Activated effector memory CD4-positive, alpha-beta T cell treated with anti-CD3 and anti-CD28 coated beads, Interleukin-2, amount 50 U/mL, for 16 hours (primary cell): ENCODE data around the gene MYOZ2.

Experiments
- DNase-seq: peaks from one replicate; pipeline ENCODE4 v3.0.0-alpha.2; 2020

Gene MYOZ2

DNA sequence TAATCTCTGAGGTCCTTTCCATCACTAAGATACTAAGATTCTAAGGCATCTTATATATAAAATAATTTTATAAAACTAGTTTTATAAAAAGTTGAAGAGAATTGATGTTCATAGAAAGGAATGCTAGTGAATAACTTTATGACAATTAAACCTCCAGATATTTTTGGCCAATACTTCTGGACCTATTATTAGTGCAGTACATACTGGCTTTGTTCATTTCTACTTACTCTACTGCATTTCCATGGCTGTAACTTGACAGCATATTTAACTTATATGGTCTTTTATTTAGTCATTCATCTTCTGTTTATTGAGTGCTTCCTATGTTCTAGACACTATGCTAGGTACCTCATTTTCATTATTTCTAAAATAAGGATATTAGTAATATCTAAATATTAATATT, 70.1 kb downstream of the MYOZ2 start:
- DNase-seq = no peak

DNA sequence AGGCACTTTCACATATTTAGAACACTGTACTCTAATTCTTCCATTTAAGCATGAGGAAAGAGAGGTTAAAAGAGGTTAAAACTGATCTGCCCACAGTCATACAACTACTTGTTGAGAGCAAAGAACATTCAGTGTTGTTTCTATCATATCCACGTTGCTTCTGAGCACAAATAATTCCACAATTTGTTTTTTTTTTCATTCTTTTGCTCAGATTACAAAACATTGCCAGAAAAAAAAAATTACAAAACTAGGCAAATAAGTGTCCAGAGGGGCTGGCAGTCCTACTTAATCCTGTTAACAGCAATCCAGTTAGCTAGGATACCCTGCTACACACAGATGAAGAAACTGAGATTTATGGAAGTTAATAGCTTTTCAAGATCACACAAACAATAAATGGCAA, 70.5 kb downstream of the MYOZ2 start:
- DNase-seq = no peak

DNA sequence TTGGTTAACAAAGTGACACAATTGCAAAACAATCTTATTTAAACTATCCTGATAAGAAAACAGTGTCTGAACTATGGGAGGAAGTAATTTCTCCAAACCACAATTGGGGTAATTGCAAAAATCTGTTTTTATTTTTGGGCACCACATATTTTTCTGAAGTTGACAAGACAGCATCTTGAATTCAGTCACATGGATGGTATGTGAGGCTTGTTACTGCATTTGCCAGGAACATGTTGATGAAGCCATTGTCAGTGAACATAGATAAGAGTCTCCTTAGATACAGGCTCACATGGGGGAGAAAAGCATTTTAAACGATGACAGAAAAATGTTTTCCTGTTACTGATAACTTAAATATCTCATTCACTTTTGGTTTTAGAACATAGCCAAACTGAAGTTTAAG, 71.4 kb downstream of the MYOZ2 start:
- no peak for DNase-seq

DNA sequence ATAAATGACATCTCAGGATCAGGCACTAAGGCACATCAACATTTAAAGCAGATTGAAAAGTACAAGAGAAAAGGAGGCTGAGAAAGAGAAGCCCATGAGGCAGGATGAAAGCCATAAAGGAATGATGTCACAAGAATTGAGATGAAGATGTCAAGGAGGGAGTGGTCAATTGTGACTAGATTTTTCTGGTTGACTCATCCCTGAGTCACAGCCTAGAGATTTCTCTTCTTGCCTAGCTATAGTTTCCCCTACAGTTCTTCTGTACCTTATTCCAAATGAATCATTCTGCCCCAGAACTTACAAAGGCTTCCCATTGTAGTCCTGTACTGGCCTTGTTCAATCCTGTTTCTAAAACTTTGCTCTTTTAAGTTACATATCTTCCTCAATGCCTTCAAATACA, 73.4 kb downstream of the MYOZ2 start:
- no peak for DNase-seq

DNA sequence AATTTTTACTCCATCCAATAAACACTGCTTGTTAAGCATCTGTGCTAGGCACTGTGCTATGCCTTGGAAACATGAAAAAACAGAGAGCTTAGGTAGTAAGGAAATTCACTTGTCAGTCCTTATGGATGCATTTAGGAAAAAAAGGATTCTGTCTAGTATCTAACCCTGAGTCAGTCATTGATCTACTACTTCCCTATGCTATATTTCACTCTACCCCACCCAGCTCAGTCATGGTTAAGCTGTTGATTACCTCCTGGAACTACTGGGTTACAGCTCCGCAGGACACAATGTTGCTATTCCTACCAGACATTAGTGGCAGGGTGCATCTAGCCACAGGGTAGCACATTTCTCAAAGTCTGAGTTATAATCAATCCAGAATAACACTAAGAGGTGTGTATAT, 74.0 kb downstream of the MYOZ2 start:
- no peak for DNase-seq

DNA sequence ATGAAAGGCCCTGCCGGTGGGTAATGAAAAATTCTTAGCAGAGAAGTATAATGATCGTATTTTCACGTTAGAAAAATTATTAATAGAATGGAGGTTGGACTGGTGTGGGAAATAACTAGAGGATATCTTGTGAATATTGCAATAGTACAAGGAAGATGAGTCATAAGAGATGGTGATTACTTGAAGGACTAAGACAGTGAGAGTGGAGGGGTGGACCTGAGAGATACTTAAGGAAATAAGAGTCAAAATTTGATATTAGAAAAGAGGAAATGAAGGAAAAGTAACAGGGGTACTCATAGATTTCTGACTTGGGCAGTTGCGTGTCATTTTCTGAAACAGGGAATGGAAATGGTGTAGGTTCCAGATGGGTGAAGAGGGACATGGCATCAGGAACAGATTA, 75.1 kb downstream of the MYOZ2 start:
- DNase-seq = no peak

DNA sequence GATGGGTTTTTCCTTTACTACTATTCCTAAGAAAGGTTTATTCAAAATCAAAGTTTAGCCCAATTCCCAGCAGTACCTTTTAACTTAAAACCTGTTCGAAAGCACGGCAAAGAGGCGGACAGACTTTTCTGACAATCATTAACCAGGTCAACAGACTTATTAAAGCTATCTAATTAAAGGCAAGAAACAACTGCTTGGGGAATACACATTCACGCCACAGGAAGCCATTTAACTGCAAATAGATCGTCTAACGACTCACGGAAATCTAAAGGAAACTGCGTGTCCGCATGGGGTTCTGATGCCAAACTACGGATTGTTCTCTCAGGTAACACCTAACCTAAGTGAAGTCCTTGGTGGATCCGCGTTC, 76.2 kb downstream of the MYOZ2 start:
- DNase-seq = no peak

DNA sequence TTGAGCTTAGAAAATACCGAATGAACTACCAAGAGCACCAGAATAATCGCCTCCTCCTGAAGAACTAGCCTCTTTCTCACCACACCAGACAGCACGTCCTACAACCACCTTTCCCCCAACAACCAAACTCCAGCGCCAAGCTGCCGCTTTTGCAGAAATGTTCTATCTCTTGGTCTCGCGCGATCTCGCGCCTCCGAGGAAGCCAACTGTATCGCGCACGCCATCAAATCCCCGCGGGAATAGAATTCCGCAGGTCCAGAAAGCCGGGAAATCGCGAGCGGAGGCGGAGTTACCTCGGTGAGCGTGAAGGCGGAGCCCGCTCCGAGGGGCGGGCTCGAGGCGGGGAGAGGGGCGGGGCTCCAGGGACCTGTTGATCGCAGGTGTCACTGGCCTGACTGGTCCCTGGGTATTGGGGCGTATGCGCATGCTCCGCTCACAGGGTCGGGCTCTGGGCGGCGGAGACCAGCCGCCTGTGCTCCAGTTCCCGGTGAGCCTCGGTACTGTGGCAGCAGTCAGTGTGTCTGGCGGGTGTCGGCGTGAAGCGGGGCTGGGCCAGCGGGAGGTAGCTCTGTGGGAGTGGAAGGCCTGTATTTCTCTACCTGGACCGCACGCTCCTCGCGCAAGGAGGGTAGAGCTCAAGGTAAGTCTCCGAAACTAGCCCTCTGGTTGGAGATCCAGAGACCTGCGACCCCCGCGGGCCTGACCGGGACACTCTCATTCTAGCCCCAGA, 76.8 kb downstream of the MYOZ2 start, which contains the start of gene USP53:
USP53 (plus strand) TSS at position 480 of the 730 bp plus-strand sequence. CDS start 27,047 bp downstream, outside the sequence.
- peak; percentile 99 for DNase-seq

DNA sequence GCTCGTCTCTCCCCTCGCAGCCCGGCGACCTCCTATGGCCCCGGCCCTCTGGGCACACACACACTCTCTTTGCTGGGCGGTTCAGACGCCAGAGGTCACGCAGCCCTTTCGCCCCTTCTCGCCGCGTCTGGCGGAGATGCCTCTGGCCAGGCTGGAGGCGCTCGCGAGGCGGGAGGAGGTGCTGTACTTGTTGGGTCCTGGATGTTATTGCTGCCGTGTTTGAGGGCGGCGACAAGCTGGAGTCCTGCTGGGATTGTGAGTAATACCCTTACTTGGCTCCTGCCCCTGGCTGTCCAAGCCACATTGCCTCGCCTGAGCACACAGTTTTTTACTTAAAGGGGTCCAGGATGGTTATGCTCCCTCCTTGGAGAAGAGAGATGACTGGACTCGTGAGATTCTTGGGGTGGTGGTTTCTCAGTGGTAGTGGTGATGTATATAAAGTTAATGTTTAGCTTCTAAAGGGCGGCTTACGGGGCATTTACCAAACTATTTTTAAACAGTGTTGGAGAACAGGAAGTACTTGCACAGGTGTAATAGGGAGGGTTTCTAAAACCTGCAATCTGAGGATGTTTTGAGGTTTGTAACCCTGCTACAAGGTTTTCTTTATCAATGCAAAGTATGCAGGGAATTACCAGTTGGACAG, 77.5 kb downstream of the MYOZ2 start:
- DNase-seq = peak; percentile 87

DNA sequence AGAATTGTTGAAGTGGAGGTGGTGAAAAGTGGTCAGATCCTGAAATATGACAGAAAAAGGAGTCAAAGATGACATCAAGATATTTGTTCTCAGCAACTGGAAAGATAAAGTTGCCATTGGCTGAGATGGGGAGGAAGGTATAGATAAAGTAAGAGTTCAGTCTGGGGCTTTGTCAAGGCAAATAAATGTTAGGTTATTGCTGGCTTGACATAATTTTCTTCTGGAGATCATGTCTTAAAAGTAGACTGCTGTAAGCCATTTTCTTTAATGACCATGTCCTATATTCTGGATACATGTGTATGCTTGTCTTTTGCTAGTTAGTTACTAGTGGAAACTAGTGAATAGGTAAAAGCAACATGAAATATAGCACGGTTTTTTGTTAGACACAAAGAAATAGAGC, 82.5 kb downstream of the MYOZ2 start:
- no peak for DNase-seq

DNA sequence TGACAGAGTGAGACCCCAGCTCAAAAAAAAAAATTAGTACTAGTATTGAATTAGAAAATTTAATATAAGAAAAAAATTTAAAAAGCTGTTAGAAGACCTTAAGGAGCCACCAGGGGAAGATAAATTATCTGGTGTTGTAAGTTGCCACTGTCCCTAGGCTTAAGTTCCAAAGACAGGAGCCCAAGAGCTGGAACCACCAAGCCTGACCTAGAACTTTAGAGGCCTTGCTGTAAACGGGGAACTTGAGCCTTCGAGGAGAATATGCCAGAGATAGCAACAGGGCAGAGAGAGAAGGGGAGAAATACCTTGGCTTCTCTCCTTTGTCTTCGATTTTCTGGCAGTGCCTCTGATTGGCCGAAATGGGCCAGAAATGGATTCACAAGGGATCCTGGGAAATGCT, 85.8 kb downstream of the MYOZ2 start:
- no peak for DNase-seq

DNA sequence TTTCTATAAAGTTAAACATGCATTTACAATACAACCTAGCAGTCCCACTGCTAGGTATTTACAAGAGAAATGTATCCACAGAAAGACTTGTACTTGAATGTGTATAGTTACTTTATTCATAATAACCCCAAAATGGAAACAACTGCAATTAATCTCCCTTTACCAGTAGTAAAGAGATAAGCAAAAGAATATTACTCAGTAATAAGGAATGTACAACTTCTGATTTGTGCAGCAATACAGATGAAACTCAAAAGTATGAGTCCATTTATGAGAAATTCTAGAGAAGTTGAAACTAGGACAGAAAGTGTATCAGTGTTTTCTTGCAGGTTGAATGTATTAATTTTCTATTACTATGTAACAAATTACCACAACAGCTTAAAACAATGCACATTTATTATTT, 92.1 kb downstream of the MYOZ2 start:
- DNase-seq = no peak

DNA sequence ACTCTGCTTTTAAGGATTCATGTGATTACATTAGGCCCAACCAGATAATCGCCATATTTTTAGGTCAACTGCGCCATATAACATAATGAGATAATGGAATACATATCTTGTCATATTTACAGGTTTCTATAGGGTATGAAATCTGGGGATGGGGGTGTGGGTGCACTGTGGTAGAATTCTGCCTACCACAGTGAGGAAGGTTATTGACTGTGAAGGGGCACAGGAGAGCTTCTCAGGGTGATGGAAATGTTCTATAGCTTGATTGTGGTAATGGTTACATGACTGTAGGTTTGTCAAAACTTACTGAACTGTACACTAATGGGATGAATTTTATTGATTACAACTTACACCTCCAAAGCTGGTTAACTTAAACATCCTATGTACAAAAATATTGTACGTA, 92.8 kb downstream of the MYOZ2 start:
- no peak for DNase-seq

DNA sequence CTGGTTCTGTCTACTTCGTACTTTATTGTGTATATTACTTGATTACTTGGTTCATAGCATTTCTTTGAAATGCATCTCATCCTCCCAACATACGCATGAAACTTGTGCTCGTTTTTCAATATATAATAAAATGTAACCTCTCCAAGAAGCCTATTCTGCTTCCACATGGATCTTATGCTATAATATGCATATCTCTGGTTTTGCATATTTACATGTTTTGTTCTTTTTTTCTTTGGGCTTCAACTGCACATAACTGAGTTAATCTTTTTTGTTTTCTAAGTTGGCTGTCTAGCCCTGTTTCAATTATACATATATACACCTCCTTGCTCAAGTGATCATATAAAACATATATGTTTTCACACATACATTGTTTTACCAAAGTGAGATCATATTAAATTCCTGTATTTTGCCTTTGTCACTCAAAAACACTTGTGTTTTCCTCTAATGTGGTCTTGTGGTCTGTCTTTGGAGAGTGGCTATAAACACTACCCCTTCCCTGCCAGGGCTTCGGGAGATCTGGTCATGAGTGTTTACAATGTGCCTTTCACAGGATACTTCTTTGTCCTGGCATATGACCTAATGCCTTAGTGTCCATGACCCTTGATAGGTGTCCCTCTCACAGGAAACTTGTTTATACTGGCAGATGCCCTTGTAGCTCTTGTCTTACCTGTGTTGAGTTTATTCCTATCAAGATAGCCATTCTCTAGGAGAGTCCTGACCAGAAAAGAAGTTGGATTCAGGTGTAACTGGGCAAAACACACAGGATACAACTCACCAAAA, 94.5 kb downstream of the MYOZ2 start:
- no peak for DNase-seq

DNA sequence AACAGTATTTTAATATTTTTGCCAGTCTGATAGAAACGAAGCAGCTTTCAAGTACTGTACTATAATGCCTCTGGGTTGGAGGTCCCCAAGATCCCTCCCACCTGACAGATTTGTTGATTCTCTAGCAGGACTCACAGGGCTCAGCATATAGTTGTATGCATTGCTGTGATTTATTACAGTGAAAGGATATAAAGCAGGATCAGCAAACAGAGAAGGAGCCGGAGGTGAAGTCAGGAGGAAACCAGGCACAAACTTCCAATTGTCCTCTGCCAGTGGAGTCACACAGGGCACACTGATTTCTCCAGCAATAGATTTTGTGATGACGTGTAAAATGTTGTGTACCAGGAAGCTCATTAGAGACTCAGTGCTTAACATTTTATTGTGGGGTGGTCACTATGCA, 95.9 kb downstream of the MYOZ2 start:
- no peak for DNase-seq

DNA sequence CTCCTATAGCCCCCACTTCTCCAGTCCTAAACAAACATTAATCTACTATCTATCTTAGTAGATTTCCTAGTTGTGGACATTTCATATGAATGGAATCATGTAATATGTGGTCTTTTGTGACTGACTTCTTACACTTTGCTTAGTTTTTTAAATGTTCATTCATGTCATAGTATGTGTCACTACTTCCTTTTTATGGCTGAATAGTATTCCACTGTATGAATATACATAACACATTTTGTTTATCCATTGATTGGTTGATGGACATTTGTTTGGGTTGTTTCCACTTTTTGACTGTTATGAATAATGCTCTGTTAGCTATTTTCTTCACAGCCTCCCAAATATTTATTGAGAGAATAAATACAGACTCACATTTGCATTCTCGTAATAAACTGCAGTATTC, 96.7 kb downstream of the MYOZ2 start:
- DNase-seq = no peak

DNA sequence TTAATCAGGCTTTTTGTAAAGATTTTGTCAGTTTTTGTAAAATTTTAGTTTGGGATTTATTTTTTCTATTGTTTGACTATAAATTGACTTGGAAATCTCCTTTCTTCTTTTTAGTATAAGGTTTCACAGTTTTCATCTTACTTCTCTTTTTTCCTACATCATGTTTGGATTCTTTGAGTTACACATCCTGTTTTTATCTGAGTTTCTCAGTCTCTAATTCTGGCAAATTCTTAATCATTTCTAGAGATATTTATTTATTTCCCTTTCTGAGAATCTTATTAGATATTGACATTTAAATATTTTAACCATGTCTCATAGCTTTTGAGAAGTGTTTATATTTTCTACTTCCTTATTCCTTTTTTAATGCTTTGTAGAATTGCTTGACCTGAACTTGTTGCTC, 97.6 kb downstream of the MYOZ2 start:
- no peak for DNase-seq

DNA sequence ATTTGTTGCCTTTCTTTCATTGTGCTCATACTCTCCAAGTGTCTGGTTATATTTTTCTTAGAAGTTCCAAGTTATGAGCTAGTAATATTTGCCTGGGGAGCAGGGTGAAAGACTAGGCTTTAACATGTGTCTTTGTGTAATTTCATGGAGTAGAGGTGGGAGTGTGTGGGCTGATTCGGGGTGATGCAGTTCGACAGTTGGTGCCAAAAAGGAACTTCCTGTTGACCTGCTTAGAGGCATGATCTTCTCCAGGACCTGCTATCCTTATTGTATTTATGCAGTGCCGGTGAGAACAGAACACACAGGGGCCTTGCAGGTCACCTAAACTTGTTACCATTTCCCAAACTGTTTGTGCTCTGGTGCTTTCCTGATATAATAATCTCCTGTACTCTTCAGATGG, 98.1 kb downstream of the MYOZ2 start:
- no peak for DNase-seq

DNA sequence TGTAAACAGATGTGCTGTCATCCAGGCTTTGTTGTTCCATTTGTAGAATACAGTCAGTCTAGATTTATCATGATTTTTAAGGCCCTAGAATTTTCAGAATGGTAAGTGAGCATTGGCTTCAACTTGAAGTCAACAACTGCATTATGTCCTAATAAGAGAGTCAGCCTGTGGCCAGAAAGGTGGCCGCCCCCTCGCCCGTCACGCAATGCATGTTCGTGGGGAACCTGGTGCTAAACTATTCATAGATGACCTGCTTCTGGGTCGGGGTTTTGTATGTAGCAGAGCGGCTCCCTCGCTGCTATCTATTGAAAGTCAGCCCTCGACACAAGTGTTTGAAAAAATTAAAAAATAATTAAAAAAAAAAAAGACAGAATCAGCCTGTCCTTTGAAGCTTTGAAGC, 101.6 kb downstream of the MYOZ2 start:
- no peak for DNase-seq
